ENCODE results near the gene TRAPPC2. TPM values are rescaled to one million over a fixed set of nuclear protein-coding genes. Genes with fewer than 3 reads are reported as not detected.

Gene TRAPPC2
- polyA plus RNA-seq, 1 of the 3 experiments (the other 2 are of a cell fraction) = 10.4 TPM

GRCh38 chrX:13774696-13775095, 40.3 kb upstream of the TRAPPC2 start (continued):
- no peak for TF ChIP-seq USF1 (IDR thresholded peaks at IDR 0.05; ENCODE audit: borderline replicate concordance, low read depth)
- no peak for TF ChIP-seq GATA2 (CRISPR knock-in tag; IDR thresholded peaks at IDR 0.05)
- TF ChIP-seq SIN3A (IDR thresholded peaks at IDR 0.05; ENCODE audit: borderline replicate concordance, low read depth, low read length) = no peak
- TF ChIP-seq POLR2AphosphoS5 (IDR thresholded peaks at IDR 0.05; ENCODE audit: low read depth, low read length) = no peak
- no peak for TF ChIP-seq RFX5 (IDR thresholded peaks at IDR 0.05; ENCODE audit: low read length)

- no peaks in the 10 kb centered on the region for H3K9me3 ChIP-seq
- H3F3A ChIP-seq (replicated peaks; ENCODE audit: insufficient read depth) = no peaks in the 10 kb centered on the region
- ChIA-PET POLR2A (no interaction called here), CTCF (interaction anchor here (1.0 to 1.3 kb wide), 3 partner anchors 20 to 262 kb away, joined by 3 read pairs; no protein-coding TSS in a partner anchor)
- no peaks in the 10 kb centered on the region for H3K4me1 ChIP-seq (ENCODE audit: control insufficient read depth in 1 of 2, insufficient read depth in 2 of 2, low read depth in 1 of 2, low read length in 1 of 2)
- WGBS (ENCODE audit: low lambda C conversion rate) = 95% methylated on average over 3 of the region's 3 CpGs
- no peak overlapping the region for H3K27ac ChIP-seq (ENCODE audit: low read depth in 2 of 2, low read length in 1 of 2)
- no peaks in the 10 kb centered on the region for H3K9me2 ChIP-seq
- no peak overlapping the region for H3K9ac ChIP-seq
- H3K4me3 ChIP-seq (ENCODE audit: low read depth in 2 of 2, low read length in 1 of 2) = no peak overlapping the region
- no peaks in the 10 kb centered on the region for H3K27me3 ChIP-seq (ENCODE audit: insufficient read depth)
- no peak overlapping the region for H2AFZ ChIP-seq (ENCODE audit: low read depth)
- no peak for DNase-seq
- H3K79me2 ChIP-seq (ENCODE audit: insufficient read depth) = no peaks in the 10 kb centered on the region; the same call in 1 of the 2 replicates
- TF ChIP-seq REST (IDR thresholded peaks at IDR 0.05; ENCODE audit: low read depth, low read length) (no peak), RXRA (IDR thresholded peaks at IDR 0.05; ENCODE audit: borderline replicate concordance, low read depth) (no peak), RFX5 (IDR thresholded peaks at IDR 0.05; ENCODE audit: low read length) (no peak), FOXJ3 (CRISPR knock-in tag; IDR thresholded peaks at IDR 0.05) (no peak)
- no peak overlapping the region for H3K4me2 ChIP-seq
- peaks cover 78 to 92% of the 10 kb centered on the region in 2 experiments for H3K36me3 ChIP-seq (replicated peaks in 1 of 2; ENCODE audit: control insufficient read depth in 1 of 2, insufficient read depth in 2 of 2, low read length in 1 of 2)
- no peaks in the 10 kb centered on the region for H4K20me1 ChIP-seq (ENCODE audit: insufficient read depth)
Observed at GRCh38 chrX:13770013-13770535, 35.7 kb upstream of the TRAPPC2 start.

GRCh38 chrX:13768939-13769338, 34.5 kb upstream of the TRAPPC2 start:
- H3K36me3 ChIP-seq (replicated peaks in 1 of 2; ENCODE audit: control insufficient read depth in 1 of 2, insufficient read depth in 2 of 2, low read length in 1 of 2) = peaks cover 75 to 90% of the 10 kb centered on the region in 2 experiments
- no peaks in the 10 kb centered on the region for H3K9me3 ChIP-seq
- no peaks in the 10 kb centered on the region for H4K20me1 ChIP-seq (ENCODE audit: insufficient read depth)
- POLR2A ChIA-PET = no interaction called here
- CTCF ChIA-PET = interaction anchor here (1.0 kb wide), 1 partner anchor 262 kb away, joined by 3 read pairs; no protein-coding TSS in a partner anchor
- no peak overlapping the region for H3K4me2 ChIP-seq
- no peaks in the 10 kb centered on the region for H3K9me2 ChIP-seq
- no peak overlapping the region for H2AFZ ChIP-seq (ENCODE audit: low read depth)
- no peaks in the 10 kb centered on the region; the same call in 1 of the 2 replicates for H3K79me2 ChIP-seq (ENCODE audit: insufficient read depth)
- WGBS (ENCODE audit: low lambda C conversion rate) = 99% methylated on average over 4 of the region's 4 CpGs
- H3K4me1 ChIP-seq (ENCODE audit: control insufficient read depth in 1 of 2, insufficient read depth in 2 of 2, low read depth in 1 of 2, low read length in 1 of 2) = no peaks in the 10 kb centered on the region; a peak in 1 of 4 replicates
- no peak for DNase-seq
- H3K4me3 ChIP-seq (ENCODE audit: low read depth in 2 of 2, low read length in 1 of 2) = no peak overlapping the region
- H3K27me3 ChIP-seq (ENCODE audit: insufficient read depth) = no peaks in the 10 kb centered on the region
- H3K9ac ChIP-seq = no peak overlapping the region
- no peaks in the 10 kb centered on the region for H3F3A ChIP-seq (replicated peaks; ENCODE audit: insufficient read depth)
- H3K27ac ChIP-seq (ENCODE audit: low read depth in 2 of 2, low read length in 1 of 2) = no peak overlapping the region
- TF ChIP-seq MAX (IDR thresholded peaks at IDR 0.05; ENCODE audit: low read depth) (no peak), MXI1 (IDR thresholded peaks at IDR 0.05; ENCODE audit: low read depth, low read length) (no peak), EZH2phosphoT487 (IDR thresholded peaks at IDR 0.05; ENCODE audit: borderline replicate concordance, low read depth) (no peak), FOXM1 (IDR thresholded peaks at IDR 0.05; ENCODE audit: low read depth) (no peak), RCOR1 (IDR thresholded peaks at IDR 0.05; ENCODE audit: low read length) (no peak), PBX3 (IDR thresholded peaks at IDR 0.05) (no peak), ELF1 (IDR thresholded peaks at IDR 0.05) (no peak), CHD2 (IDR thresholded peaks at IDR 0.05; ENCODE audit: low read length, partially characterized antibody) (no peak), SMC3 (IDR thresholded peaks at IDR 0.05; ENCODE audit: low read depth, low read length) (no peak), USF2 (IDR thresholded peaks at IDR 0.05; ENCODE audit: borderline replicate concordance, low read depth, low read length) (no peak), NFIC (IDR thresholded peaks at IDR 0.05; ENCODE audit: borderline replicate concordance) (no peak), TCF12 (IDR thresholded peaks at IDR 0.05) (no peak)
